GM18951 (cell line): Measurements from ENCODE around the gene AGAP1.

Experiments used
- POLR2A ChIP-seq: IDR thresholded peaks from 4 replicates; pipeline ENCODE4 v1.6.1; 2011; ENCODE audit warnings: mild to moderate bottlenecking; ENCODE audit not compliant: insufficient read length, insufficient read depth; ENCODE audit errors: extremely low read depth
- in situ Hi-C: fragments of 300-500 bp; cut with MboI; formaldehyde crosslinking; loops from one replicate; pipeline ENCODE4 v1.12.0; 2022; ENCODE audit warnings: low sequenced_read_pairs, mixed read lengths, inconsistent platforms; ENCODE audit not compliant: unreplicated experiment

Gene AGAP1

DNA sequence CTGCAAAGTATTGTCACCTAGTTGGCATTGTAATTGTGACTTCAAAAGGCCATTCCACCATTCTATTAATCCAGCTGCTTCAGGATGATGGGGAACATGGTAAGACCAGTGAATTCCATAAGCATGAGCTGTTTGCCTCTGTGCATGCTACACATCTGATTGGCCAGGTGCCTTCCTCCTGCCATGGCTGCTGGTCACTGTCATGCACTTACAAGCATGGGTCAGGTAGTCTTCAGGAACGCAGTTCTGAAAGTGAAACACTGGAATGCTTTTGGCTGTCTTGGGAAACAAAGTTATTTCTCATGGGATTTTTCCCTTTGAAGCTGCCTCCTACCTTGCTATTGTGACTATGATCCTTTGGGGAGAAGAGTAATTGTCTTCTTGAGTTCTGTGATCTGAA lies 406.8 kb downstream of the AGAP1 start:
- no peak for TF ChIP-seq POLR2A
- in situ Hi-C loops: no loop called here

DNA sequence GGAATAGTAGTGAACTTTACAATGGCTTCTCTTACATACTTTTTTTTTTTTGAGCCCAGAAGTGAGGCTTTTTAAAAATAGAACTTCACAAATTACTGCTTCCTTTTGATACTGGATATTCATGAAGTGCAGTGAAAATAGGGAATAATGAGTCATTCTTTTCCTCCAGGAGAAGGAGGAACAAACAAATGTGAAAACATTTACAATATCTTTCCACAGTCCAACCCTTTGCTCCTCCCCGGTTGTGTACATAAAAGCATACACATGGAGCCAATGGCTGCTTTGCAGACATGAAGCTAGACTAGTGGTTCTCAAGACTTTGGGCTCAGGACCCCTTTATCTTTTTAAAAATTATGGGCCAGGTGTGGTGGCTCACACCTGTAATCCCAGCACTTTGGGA lies 407.4 kb downstream of the AGAP1 start:
- in situ Hi-C loops: no loop called here
- no peak for TF ChIP-seq POLR2A

DNA sequence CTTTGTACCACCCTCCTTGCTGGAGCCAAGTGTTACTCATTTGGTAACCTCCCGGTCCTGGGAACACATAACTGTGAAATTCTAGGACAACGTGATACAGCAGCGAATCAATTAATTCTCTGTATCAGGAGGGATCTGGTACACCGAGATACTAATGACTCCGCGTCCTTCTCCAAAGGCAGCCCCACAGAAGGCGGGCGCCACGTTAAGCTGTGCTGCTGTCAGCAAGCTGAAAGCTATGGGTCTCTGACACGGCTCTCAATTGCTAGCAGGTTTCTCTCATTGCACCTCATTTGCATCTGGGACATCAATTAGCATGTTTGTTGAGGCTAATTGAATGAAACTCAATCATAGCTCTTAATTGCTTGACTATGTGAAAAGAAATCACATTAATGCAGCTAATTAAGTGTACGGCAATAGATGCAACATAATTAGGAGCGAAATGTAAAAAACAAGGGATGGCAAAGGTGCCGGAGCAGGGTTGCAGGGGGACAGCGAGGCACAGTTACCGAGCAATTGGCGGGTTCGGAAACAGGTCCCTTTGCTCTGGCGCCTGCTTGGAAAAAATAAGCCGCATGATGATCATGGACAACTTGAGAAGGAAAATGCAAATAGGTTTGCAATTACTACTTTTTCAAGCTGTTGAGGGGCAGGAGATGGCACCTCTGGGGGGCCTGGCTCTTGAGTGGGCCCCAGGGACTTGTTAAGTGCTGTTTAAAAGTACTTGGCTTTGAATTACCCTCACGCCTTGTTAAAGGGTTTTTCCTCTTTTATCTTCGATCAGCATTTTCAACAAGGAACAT lies 410.1 kb downstream of the AGAP1 start:
- in situ Hi-C loops: no loop called here
- TF ChIP-seq POLR2A: no peak

DNA sequence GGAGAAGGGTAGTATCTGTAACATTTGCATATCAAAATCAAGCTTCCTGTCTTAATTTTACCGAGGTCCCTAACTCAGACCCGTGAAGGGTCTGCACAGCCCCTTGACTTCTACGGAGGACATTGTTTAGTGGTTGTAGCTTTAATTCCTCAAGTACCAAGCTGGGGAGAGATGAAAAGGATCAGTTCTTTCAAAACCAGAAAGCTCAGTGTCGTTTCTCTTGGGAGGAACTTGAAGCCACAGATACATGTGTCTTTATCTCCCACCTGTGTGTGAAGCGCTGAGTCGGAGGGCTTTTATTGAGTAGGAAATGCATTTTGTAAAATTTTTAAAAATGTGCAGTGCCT lies 410.7 kb downstream of the AGAP1 start:
- in situ Hi-C loops: no loop called here
- no peak for TF ChIP-seq POLR2A

DNA sequence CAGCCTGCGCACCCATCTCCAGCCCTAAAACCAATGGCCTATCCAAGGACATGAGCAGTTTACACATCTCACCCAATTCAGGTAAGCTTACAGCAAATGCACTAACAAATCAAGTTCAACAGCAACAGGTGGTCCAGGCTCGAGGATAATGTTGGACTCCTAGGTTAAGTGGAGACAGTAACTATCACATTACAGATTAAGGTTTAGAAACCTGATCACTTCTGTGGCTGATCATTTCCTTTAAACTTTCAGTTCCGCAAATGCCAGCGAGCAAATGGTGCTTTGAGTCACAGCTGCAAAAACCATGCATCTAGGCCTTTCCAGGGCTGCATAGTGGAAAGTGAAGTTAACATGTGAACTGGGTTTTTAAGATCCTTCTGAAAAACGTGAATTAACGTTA lies 415.0 kb downstream of the AGAP1 start:
- no peak for TF ChIP-seq POLR2A
- in situ Hi-C loops: no loop called here

DNA sequence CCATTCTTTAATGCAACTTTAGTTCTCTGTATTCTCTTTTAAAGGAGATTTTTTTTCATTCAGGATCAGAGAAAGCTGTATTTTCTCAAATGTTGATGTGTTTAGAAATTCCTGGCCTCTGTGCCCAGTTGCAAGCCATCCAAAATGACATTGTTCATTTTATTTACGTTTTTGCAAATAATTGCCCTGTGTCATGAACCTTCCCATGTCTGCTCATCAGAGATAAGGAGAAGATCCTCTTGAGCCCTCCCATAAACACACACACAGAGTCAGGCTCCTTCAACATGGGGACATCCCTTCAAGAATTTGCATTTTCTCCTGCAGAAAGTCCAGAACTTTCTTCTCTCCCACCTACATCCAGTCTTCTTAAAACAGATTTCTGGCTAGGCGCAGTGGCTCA lies 415.5 kb downstream of the AGAP1 start:
- in situ Hi-C loops: no loop called here
- no peak for TF ChIP-seq POLR2A

DNA sequence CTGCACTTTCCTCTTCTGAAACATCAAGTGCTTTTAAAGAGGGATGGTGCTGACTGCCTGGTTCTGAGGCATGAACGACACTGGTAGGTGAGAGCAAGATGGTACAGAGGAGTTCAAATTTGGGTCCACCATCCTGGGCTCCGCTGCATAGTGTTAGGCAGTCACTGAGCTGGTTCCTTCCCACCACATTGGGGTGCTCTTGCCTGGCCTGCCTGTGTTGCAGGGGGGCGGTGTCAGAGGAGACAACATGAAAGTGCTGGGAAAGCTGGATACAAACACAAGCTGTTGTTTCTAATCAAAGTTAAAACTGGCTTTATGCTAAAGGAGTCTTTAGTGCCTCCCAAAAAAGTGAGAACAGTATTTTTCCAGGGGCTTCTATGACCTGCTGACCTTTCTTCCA lies 416.2 kb downstream of the AGAP1 start:
- TF ChIP-seq POLR2A: no peak
- in situ Hi-C loops: no loop called here

DNA sequence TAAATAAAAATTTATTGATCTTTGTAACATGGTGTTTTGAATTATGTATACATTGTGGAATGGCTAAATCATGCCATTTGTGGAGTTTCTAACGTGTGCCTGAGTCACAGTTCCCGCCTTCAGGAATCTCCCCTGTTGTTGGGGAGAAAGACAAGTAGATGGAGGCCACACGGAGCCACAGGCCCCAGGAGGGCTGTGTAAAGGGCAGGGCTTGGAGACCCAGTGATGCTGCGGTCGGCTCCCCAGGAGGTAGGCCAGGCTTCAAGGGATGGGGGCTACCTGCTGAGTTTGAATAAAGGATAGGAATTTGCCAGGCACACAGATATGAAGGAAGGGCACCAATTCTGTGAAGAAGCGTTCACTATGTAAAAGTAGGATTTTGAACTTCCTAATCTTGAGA lies 417.3 kb downstream of the AGAP1 start:
- in situ Hi-C loops: no loop called here
- TF ChIP-seq POLR2A: no peak

DNA sequence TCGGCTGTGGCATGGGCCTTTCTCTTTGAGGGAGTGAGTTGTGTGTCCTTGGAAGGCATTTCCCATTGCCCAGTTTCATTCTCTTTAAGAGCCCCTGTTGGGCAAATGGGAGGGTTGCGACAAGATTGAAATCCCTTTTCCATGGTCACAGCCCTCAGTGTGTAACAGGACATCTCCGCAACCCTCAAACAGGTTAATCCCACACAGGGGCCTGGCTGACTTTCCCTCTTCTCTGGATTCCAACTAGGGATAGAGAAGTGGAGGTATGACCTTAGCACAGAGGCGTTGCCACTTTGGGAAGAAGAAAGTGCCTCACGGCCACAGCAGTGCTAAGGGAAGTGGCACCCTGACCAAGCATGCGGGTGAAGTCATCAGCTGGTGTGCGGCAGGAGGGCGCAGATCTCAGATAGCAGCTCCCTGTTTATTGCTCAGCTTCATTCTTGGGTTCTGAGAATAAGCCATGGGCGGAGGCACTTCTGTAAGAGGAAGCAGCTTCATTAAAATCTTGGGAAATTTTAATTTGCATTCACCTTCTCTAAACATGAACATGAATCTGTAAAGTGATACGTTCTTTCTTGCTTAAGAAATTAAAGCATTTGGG lies 417.9 kb downstream of the AGAP1 start:
- TF ChIP-seq POLR2A: no peak
- in situ Hi-C loops: no loop called here

DNA sequence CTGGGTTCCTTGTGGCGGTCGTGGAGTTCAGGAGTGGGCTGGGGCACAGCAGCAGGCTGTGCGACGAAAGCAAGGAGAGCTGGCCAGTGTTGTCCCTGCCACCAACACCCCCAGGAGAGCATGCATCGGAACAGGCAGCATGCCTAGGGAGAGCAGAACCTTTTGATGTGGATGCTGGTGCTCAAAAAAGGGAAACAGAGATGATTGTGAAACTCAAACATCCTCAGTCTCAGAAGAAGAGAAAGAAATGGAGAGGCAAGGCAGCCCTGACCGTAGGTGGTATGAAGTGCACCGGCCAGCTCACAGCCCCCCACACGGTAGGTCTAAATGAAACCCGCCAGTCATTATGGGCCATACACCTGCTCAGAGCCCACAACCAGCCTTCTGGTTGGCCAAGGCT lies 420.9 kb downstream of the AGAP1 start:
- TF ChIP-seq POLR2A: no peak
- in situ Hi-C loops: no loop called here

DNA sequence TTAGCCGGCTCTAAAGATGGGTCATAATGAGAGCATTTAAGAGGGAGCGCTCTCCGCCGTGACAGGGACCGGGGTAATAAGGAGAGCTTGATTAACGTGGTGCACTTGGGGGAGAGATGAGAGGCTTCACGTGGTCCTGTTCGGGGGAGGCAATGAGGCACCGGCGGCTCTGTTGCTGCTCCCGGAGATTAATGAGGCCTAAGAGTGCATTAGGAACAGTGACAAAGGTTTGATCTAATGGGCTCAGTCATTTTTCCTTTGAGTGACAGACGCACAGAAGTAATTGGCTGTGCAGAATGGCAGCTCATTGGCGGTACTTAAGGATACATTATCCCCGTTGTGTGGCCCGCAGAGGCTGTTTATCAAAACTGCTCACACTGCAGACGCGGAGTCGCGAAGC lies 423.7 kb downstream of the AGAP1 start:
- TF ChIP-seq POLR2A: no peak
- in situ Hi-C loops: no loop called here

DNA sequence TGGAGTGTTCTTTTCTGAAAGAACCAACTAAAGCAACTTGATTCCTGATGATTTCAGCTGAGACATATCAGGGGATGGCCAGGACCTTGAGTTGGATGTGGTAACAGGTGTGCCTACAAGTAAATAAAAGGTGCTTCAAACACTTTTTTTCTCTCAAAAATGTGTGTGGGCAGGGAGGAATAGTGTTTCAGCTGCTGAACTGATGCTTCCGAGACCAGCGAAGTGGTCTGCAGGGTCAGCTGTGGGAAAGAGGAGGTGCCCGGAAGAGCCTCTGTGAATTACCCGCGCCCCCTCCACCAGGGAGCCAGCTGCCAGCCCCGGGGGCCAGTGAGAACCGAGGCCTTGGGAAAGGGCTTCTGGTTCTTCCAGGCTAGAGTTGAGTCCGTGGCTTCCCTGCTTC lies 425.0 kb downstream of the AGAP1 start:
- TF ChIP-seq POLR2A: no peak
- in situ Hi-C loops: no loop called here

DNA sequence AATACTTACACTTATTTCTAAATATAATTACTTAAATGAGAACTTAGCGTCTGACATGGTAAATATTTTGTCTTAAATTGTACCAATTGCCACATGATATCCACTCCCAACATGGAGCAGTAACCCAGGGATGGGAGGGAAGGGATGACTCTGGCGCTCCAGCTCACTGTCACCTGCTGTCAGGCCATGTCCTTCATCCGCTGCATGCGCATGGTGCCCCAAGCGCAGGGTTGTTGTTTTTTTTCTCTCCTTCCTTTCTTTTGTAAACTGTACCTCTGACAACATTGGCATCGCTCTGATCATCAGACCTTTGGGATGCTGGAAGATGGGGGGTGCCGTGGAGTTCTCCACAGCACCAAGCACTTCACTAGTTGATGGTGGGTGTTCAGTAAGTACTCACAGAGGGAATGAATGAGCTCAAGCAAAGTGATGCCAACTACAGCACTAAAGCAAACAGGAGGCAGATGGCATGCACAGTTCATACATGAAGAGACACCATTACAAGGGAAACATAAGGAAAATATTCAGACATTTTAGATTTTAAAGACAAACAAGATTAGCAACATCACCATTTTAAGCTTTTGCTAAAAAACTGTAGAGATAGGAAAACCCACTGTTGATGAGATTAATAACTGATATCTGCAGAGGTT lies 426.5 kb downstream of the AGAP1 start:
- in situ Hi-C loops: no loop called here
- no peak for TF ChIP-seq POLR2A
